Epithelial cell of prostate (primary cell): ENCODE measurements around the gene SRSF4.

Source experiments
- DNase-seq: peaks from one replicate; pipeline ENCODE4 v3.0.0-alpha.2; 2011; ENCODE audit warnings: low read depth, low spot score
- H3K27ac ChIP-seq: fragments of 450-650 bp; 2 replicates; pipeline ENCODE4 v1.5.1; 2017; ENCODE audit warnings: mild to moderate bottlenecking

The SRSF4 gene

GRCh38 chr1:29105822-29106221 is 75.9 kb downstream of the SRSF4 start:
- DNase-seq = no peak
- H3K27ac ChIP-seq = no peak overlapping the region

DNA sequence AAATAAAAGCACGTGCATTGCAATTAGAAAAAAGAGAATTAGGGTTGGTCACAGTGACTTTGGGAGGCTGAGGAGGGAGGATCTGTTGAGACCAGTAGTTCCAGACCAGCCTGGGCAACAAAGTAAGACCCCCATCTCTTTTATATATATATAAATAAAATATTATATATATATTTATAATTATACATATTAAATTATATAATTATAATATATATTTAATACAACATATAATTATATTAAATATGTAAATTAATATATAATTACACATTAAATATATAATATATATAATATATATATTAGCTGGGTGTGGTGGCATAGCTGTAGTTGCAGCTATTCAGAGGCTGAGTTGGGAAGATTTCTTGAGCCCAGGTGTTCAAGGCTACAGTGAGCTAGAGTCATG is 81.2 kb downstream of the SRSF4 start:
- DNase-seq = no peak
- no peak overlapping the region for H3K27ac ChIP-seq

DNA sequence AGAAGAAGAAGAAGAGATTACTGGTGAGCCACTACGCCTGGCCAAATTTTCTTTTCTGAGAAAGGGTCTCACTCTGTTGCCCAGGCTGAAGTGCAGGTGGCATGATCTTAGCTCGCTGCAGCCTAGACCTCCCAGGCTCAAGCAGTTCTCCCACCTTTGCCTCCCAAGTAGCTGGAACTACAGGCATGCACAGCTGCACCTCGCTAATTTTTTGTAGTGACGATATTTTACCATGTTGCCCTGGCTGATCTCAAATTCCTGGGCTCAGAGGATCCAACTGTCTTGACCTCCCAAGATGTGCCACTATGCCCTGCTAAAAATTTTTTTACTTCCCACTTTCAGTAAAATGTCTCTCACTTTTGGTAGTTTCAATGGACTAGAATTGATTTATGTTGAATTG is 82.4 kb downstream of the SRSF4 start:
- DNase-seq = no peak

More for the DNA sequence above, 82.4 kb downstream of the SRSF4 start:
- H3K27ac ChIP-seq = no peak overlapping the region
